WTC11 (cell line): ENCODE data around the gene MECR. TPM values are rescaled to one million over a fixed set of nuclear protein-coding genes. Genes with fewer than 3 reads are reported as not detected.

Source experiments
- ATAC-seq: fragments of 200-7000 bp; cut with Tn5 transposase; 2 replicates; pipeline ENCODE4 v1.10.0; 2021; ENCODE audit warnings: mild to moderate bottlenecking, moderate library complexity
- CTCF ChIA-PET: fragments of 300-600 bp; sonication (Branson Sonifier 250); formaldehyde crosslinking; loops from one replicate; lab custom pipeline; 2021; ENCODE audit warnings: antibody characterized with exemption; lab: Charles Lee
- POLR2A ChIA-PET: fragments of 350-600 bp; sonication (Branson Sonifier 250); formaldehyde crosslinking; loops from one replicate; lab custom pipeline; 2021; ENCODE audit warnings: antibody characterized with exemption; lab: Charles Lee
- DNase-seq: peaks from one replicate; pipeline ENCODE4 v3.0.0; 2021; ENCODE audit warnings: low spot score
- H3K27ac Mint-ChIP-seq: 2 replicates; pipeline ENCODE4 v1.8.0; 2021; ENCODE audit warnings: mixed read lengths
- H3K27me3 Mint-ChIP-seq: 2 replicates; pipeline ENCODE4 v1.8.0; 2021; ENCODE audit warnings: low read depth, mild to moderate bottlenecking, moderate library complexity, mixed read lengths
- H3K36me3 Mint-ChIP-seq: 2 replicates; pipeline ENCODE4 v1.8.0; 2021; ENCODE audit warnings: mixed read lengths
- H3K4me1 Mint-ChIP-seq: 2 replicates; pipeline ENCODE4 v1.8.0; 2022; ENCODE audit warnings: mixed read lengths
- H3K4me3 Mint-ChIP-seq: 2 replicates; pipeline ENCODE4 v1.8.0; 2021; ENCODE audit warnings: mild to moderate bottlenecking, moderate library complexity, mixed read lengths
- H3K9me3 Mint-ChIP-seq: 2 replicates; pipeline ENCODE4 v1.8.0; 2021; ENCODE audit warnings: mixed read lengths
- AR ChIP-seq: fragments of 250-450 bp; sonication (Bioruptor Pico); IDR thresholded peaks from 2 replicates; pipeline ENCODE4 v1.9.0; 2021; ENCODE audit warnings: mild to moderate bottlenecking
- ATF1 ChIP-seq: sonication (generic); formaldehyde crosslinking; IDR thresholded peaks from 2 replicates; pipeline ENCODE4 v1.8.1; 2023; ENCODE audit warnings: mild to moderate bottlenecking, moderate library complexity, missing genetic modification reagents
- CREB1 ChIP-seq: sonication (generic); formaldehyde crosslinking; IDR thresholded peaks from 2 replicates; pipeline ENCODE4 v1.8.0; 2023; ENCODE audit warnings: mild to moderate bottlenecking, missing genetic modification reagents
- E2F5 ChIP-seq: sonication (generic); formaldehyde crosslinking; IDR thresholded peaks from 2 replicates; pipeline ENCODE4 v1.8.1; 2022; ENCODE audit warnings: mild to moderate bottlenecking, moderate library complexity, missing genetic modification reagents
- EMX1 ChIP-seq: fragments of 250-450 bp; sonication (Bioruptor Pico); IDR thresholded peaks from 2 replicates; pipeline ENCODE4 v1.8.0; 2021; ENCODE audit warnings: mild to moderate bottlenecking
- ETV6 ChIP-seq: sonication (generic); formaldehyde crosslinking; IDR thresholded peaks from 2 replicates; pipeline ENCODE4 v1.8.1; 2022; ENCODE audit warnings: mild to moderate bottlenecking, missing genetic modification reagents
- FOXJ3 ChIP-seq: sonication (generic); formaldehyde crosslinking; IDR thresholded peaks from 2 replicates; pipeline ENCODE4 v1.9.0; 2021; ENCODE audit warnings: missing genetic modification reagents, mild to moderate bottlenecking, borderline replicate concordance
- IRF1 ChIP-seq: sonication (generic); formaldehyde crosslinking; IDR thresholded peaks from 2 replicates; pipeline ENCODE4 v1.8.0; 2023; ENCODE audit warnings: missing genetic modification reagents
- IRF2 ChIP-seq: sonication (generic); formaldehyde crosslinking; IDR thresholded peaks from 2 replicates; pipeline ENCODE4 v1.8.0; 2022; ENCODE audit warnings: low read depth, missing genetic modification reagents, borderline replicate concordance
- STAT6 ChIP-seq: sonication (generic); formaldehyde crosslinking; conservative IDR thresholded peaks from 2 replicates; pipeline ENCODE4 v1.8.1; 2023; ENCODE audit warnings: mild to moderate bottlenecking, low read depth, missing genetic modification reagents, moderate library complexity
- USF1 ChIP-seq: sonication (generic); formaldehyde crosslinking; IDR thresholded peaks from 2 replicates; pipeline ENCODE4 v1.8.0; 2022; ENCODE audit warnings: mild to moderate bottlenecking, missing genetic modification reagents
- ZBTB21 ChIP-seq: sonication (generic); formaldehyde crosslinking; IDR thresholded peaks from 2 replicates; pipeline ENCODE4 v1.8.1; 2023; ENCODE audit warnings: mild to moderate bottlenecking, missing genetic modification reagents, borderline replicate concordance
- ZNF232 ChIP-seq: sonication (generic); formaldehyde crosslinking; IDR thresholded peaks from 2 replicates; pipeline ENCODE4 v1.8.0; 2022; ENCODE audit warnings: mild to moderate bottlenecking, missing genetic modification reagents
- ZNF281 ChIP-seq: sonication (generic); formaldehyde crosslinking; IDR thresholded peaks from 2 replicates; pipeline ENCODE4 v1.8.0; 2023; ENCODE audit warnings: mild to moderate bottlenecking, missing genetic modification reagents
- ZNF512 ChIP-seq: sonication (generic); formaldehyde crosslinking; IDR thresholded peaks from 2 replicates; pipeline ENCODE4 v1.8.1; 2022; ENCODE audit warnings: missing genetic modification reagents, borderline replicate concordance
- total RNA-seq: library from RNA; stranded (reverse); gene quantifications from 3 replicates; pipeline ENCODE4 v1.2.3, GENCODE V29; 2021

MECR gene
- total RNA-seq, 1 experiment from 2014 or later, result 37.6 TPM

GRCh38 chr1:29264773-29265389 is 34.1 kb upstream of the MECR start:
- CTCF ChIA-PET, result no interaction called here
- peaks cover 9% of the 10 kb centered on the region for H3K4me1 Mint-ChIP-seq
- ATAC-seq (no peak), DNase-seq (no peak)
- peaks cover 20% of the 10 kb centered on the region for H3K27me3 Mint-ChIP-seq
- POLR2A ChIA-PET, result interaction anchor here (0.7 kb wide), 1 partner anchor 622 kb away, joined by 8 read pairs; the partner anchor contains the start of gene TAF12
- peaks cover 13% of the 10 kb centered on the region; the same call in 1 of the 2 replicates for H3K36me3 Mint-ChIP-seq
- TF ChIP-seq ATF1 (CRISPR knock-in tag), result no peak
- TF ChIP-seq EMX1 (CRISPR knock-in tag), result no peak
- TF ChIP-seq AR (CRISPR knock-in tag), result no peak
- no peak overlapping the region for H3K27ac Mint-ChIP-seq
- H3K9me3 Mint-ChIP-seq, result peaks cover 4% of the 10 kb centered on the region
- no peak overlapping the region for H3K4me3 Mint-ChIP-seq

- DNase-seq (peak; percentile 46), ATAC-seq (peak; percentile 4)
- peak overlapping the region; percentile 86 for H3K4me3 Mint-ChIP-seq
- peaks cover 37% of the 10 kb centered on the region for H3K27me3 Mint-ChIP-seq
- H3K4me1 Mint-ChIP-seq, result peaks cover 44% of the 10 kb centered on the region
- no peak overlapping the region for H3K27ac Mint-ChIP-seq
- H3K36me3 Mint-ChIP-seq, result peaks cover 13% of the 10 kb centered on the region; the same call in 1 of the 2 replicates
- H3K9me3 Mint-ChIP-seq, result peaks cover 4% of the 10 kb centered on the region
- ChIA-PET POLR2A (interaction anchor here (1.0 to 2.0 kb wide), 5 partner anchors 10 to 23 kb away, joined by 3 to 9 read pairs (median 5); no protein-coding TSS in a partner anchor), CTCF (interaction anchor here (0.9 to 4.1 kb wide), 14 partner anchors 9 to 183 kb away, joined by 3 to 30 read pairs (median 6); partner anchors contain the start of genes MECR and PTPRU)
- no peak for TF ChIP-seq ZNF232 (CRISPR knock-in tag)
- TF ChIP-seq FOXJ3 (CRISPR knock-in tag), result no peak
- no peak for TF ChIP-seq STAT6 (CRISPR knock-in tag)
- 0 out of 2 replicates have a peak, but pooled peaks have one; percentile 50 for TF ChIP-seq ZNF281 (CRISPR knock-in tag)
- TF ChIP-seq USF1 (CRISPR knock-in tag), result no peak
- no peak for TF ChIP-seq ZBTB21 (CRISPR knock-in tag)
- no peak for TF ChIP-seq CREB1
- no peak for TF ChIP-seq ETV6 (CRISPR knock-in tag)
- no peak for TF ChIP-seq IRF1 (CRISPR knock-in tag)
- no peak for TF ChIP-seq IRF2 (CRISPR knock-in tag)
- TF ChIP-seq ZNF512, result no peak
- peak; percentile 47; the same call in 1 of the 2 replicates for TF ChIP-seq E2F5
Measured at GRCh38 chr1:29260531-29260930, 29.8 kb upstream of the MECR start.
